ENCODE results near the gene ADK.

DNA sequence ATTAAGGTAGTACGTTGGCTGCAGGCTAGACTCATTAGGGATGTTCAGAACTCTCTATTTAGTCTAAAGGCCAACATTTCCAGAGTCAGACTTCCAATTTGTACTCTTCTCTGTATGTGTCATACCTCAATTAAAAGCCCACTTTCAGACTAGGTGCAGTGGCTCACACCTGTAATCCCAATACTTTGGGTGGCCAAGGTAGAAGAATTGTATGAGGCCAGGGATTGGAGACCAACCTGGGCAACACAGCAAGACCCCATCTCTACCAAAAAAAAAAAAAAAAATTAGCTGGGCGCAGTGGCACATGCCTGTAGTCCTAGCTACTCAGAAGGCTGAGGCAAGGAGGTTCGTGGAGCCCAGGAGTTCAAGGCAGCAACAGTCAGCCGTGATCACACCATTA lies 484.6 kb downstream of the ADK start:
- TF ChIP-seq, protein P1, sequence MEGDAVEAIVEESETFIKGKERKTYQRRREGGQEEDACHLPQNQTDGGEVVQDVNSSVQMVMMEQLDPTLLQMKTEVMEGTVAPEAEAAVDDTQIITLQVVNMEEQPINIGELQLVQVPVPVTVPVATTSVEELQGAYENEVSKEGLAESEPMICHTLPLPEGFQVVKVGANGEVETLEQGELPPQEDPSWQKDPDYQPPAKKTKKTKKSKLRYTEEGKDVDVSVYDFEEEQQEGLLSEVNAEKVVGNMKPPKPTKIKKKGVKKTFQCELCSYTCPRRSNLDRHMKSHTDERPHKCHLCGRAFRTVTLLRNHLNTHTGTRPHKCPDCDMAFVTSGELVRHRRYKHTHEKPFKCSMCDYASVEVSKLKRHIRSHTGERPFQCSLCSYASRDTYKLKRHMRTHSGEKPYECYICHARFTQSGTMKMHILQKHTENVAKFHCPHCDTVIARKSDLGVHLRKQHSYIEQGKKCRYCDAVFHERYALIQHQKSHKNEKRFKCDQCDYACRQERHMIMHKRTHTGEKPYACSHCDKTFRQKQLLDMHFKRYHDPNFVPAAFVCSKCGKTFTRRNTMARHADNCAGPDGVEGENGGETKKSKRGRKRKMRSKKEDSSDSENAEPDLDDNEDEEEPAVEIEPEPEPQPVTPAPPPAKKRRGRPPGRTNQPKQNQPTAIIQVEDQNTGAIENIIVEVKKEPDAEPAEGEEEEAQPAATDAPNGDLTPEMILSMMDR (conservative IDR thresholded peaks at IDR 0.05 in 1 of 2, IDR thresholded peaks at IDR 0.05 in 1 of 2; ENCODE audit: low read depth in 1 of 2, low read length in 2 of 2): no peak
- no peak for TF ChIP-seq EZH2 (IDR thresholded peaks at IDR 0.05; ENCODE audit: low read length, missing control alignments)

Measured in fibroblast of lung (primary cell).